DND-41 (cell line): ENCODE data around the gene TOLLIP.

Experiments used
- EZH2 ChIP-seq: IDR thresholded peaks from 3 replicates; pipeline ENCODE4 v1.6.1; 2012; ENCODE audit warnings: borderline replicate concordance, low read depth, mild to moderate bottlenecking, moderate library complexity, low read length, inconsistent platforms; ENCODE audit not compliant: severe bottlenecking
- TF ChIP-seq, protein P1 (sequence below): IDR thresholded peaks from 2 replicates; pipeline ENCODE4 v1.5.1; 2012; ENCODE audit warnings: borderline replicate concordance, low read length, moderate library complexity, mild to moderate bottlenecking; ENCODE audit not compliant: poor library complexity, severe bottlenecking; ENCODE audit errors: extremely low read depth

GRCh38 chr11:1343391-1344055 is 34.1 kb upstream of the TOLLIP start:
- TF ChIP-seq, protein P1, sequence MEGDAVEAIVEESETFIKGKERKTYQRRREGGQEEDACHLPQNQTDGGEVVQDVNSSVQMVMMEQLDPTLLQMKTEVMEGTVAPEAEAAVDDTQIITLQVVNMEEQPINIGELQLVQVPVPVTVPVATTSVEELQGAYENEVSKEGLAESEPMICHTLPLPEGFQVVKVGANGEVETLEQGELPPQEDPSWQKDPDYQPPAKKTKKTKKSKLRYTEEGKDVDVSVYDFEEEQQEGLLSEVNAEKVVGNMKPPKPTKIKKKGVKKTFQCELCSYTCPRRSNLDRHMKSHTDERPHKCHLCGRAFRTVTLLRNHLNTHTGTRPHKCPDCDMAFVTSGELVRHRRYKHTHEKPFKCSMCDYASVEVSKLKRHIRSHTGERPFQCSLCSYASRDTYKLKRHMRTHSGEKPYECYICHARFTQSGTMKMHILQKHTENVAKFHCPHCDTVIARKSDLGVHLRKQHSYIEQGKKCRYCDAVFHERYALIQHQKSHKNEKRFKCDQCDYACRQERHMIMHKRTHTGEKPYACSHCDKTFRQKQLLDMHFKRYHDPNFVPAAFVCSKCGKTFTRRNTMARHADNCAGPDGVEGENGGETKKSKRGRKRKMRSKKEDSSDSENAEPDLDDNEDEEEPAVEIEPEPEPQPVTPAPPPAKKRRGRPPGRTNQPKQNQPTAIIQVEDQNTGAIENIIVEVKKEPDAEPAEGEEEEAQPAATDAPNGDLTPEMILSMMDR: no peak
- no peak for TF ChIP-seq EZH2
